Spleen (tissue), 7 donors: Measurements from ENCODE around the gene PRPF39.

Experiments
- CTCF ChIP-seq, 11 experiments: fragments of 200-600 bp in 7 of 11; fragments of 450-650 bp in 4 of 11; sonication (generic) in 4 of 11; IDR thresholded peaks in 8 of 11; conservative IDR thresholded peaks in 3 of 11; 1 replicate in 7 of 11; 2 replicates in 4 of 11; pipeline versions ENCODE4 v1.4.0 to v1.8.0; 2016 to 2021; ENCODE audit warnings: antibody characterized with exemption in 11 of 11, inconsistent platforms in 4 of 11, mild to moderate bottlenecking in 1 of 11
- POLR2A ChIP-seq, 3 donors: fragments of 450-650 bp; IDR thresholded peaks; one replicate each; pipeline ENCODE4 v1.5.1; 2017; ENCODE audit warnings: antibody characterized with exemption in 3 of 3, mild to moderate bottlenecking in 1 of 3
- POLR2AphosphoS5 ChIP-seq, 3 donors: sonication (generic); formaldehyde crosslinking; IDR thresholded peaks; one replicate each; pipeline ENCODE4 v1.5.1; 2017; ENCODE audit warnings: antibody characterized with exemption in 3 of 3
- donor health status: DM: no; HTN: no; CAD: no; lungs with moderate emphysema.
- donor health status: DM: no; HTN: no; CAD: no.
- donor health status: DM: no; HTN: no; CAD: no.

- no peak for TF ChIP-seq CTCF (IDR thresholded peaks at IDR 0.05 in 8 of 11, conservative IDR thresholded peaks at IDR 0.05 in 3 of 11)
- no peak for TF ChIP-seq POLR2AphosphoS5 (IDR thresholded peaks at IDR 0.05)
- no peak for TF ChIP-seq POLR2A (IDR thresholded peaks at IDR 0.05)
Observed at GRCh38 chr14:45128963-45129629, 45.2 kb downstream of the PRPF39 start.
